Lung (tissue), 12 donors: ENCODE results near the gene AP3D1. TPM values are rescaled to one million over a fixed set of nuclear protein-coding genes. Genes with fewer than 3 reads are reported as not detected.

Source experiments
- ATAC-seq: fragments of 200-7000 bp; cut with Tn5 transposase; one replicate; pipeline ENCODE4 v1.9.1; 2020; ENCODE audit warnings: moderate number of reproducible peaks; ENCODE audit not compliant: insufficient read depth, low FRiP score
- DNase-seq, 3 donors: peaks; one replicate each; pipeline ENCODE4 v3.0.0-alpha.2; 2013 to 2017
- H3K27ac ChIP-seq, 2 donors: one replicate each; pipeline ENCODE4 v1.5.1; 2013; ENCODE audit warnings: mild to moderate bottlenecking in 2 of 2, moderate library complexity in 2 of 2, control low read depth in 1 of 2, inconsistent platforms in 1 of 2, low read depth in 1 of 2, low read length in 1 of 2
- H3K27me3 ChIP-seq, 3 donors: one replicate each; pipeline ENCODE4 v1.5.1; 2013; ENCODE audit warnings: low read length in 2 of 3; ENCODE audit not compliant: control insufficient read depth in 3 of 3, insufficient read depth in 3 of 3
- H3K36me3 ChIP-seq, 4 donors: one replicate each; pipeline ENCODE4 v1.5.1; 2013; ENCODE audit warnings: low read length in 4 of 4, mild to moderate bottlenecking in 1 of 4, moderate library complexity in 1 of 4; ENCODE audit not compliant: control insufficient read depth in 4 of 4, insufficient read depth in 4 of 4
- H3K4me1 ChIP-seq, 5 donors: one replicate each; pipeline ENCODE4 v1.5.1; 2013; ENCODE audit warnings: low read length in 5 of 5, mild to moderate bottlenecking in 2 of 5, moderate library complexity in 1 of 5; ENCODE audit not compliant: control insufficient read depth in 5 of 5, insufficient read depth in 5 of 5
- H3K4me3 ChIP-seq: one replicate; pipeline ENCODE4 v1.5.1; 2013; ENCODE audit warnings: mild to moderate bottlenecking, control low read depth, moderate library complexity
- H3K9ac ChIP-seq, 2 donors: one replicate each; pipeline ENCODE4 v1.5.1; 2013; ENCODE audit warnings: low read length in 2 of 2, control low read depth in 1 of 2; ENCODE audit not compliant: insufficient read depth in 1 of 2
- H3K9me3 ChIP-seq, 4 donors: one replicate each; pipeline ENCODE4 v1.5.1; 2013; ENCODE audit warnings: low read length in 3 of 4, mild to moderate bottlenecking in 1 of 4, moderate library complexity in 1 of 4; ENCODE audit not compliant: control insufficient read depth in 4 of 4, insufficient read depth in 3 of 4
- WGBS, 2 donors: extraction: QIAGEN DNeasy Blood & Tissue Kit; methylation state at CpG; one replicate each; pipeline ENCODE4 v1.1.7; 2013; 5-methylcytosine and 5-hydroxymethylcytosine counted together
- polyA plus RNA-seq, 2 donors: library from polyadenylated mRNA; stranded (reverse); fragments of 200-250 nt; gene quantifications; one replicate each; pipeline ENCODE4 v1.2.1, GENCODE V29; 2013
- total RNA-seq, 2 donors: library from RNA; depleted of rRNA in 1 of 2; stranded (reverse); fragments of >200 nt in 1 of 2; gene quantifications; one replicate each; pipeline ENCODE4 v1.2.1, GENCODE V29; 2014 to 2021
- TF ChIP-seq, protein P1 (sequence below): IDR thresholded peaks from 2 replicates; pipeline ENCODE4 v1.5.1; 2012; ENCODE audit warnings: mild to moderate bottlenecking; ENCODE audit errors: control extremely low read depth, extremely low read depth
- donor health status: control.
- donor health status: control.
- donor health status: Bipolar disorder and iron deficiency.
- donor health status: healthy.
- donor health status: DM: yes; HTN: yes; CAD: no.

The AP3D1 gene
- total and polyA plus RNA-seq, 4 donors, result 55.3 to 144 (median 85.4) TPM

DNA sequence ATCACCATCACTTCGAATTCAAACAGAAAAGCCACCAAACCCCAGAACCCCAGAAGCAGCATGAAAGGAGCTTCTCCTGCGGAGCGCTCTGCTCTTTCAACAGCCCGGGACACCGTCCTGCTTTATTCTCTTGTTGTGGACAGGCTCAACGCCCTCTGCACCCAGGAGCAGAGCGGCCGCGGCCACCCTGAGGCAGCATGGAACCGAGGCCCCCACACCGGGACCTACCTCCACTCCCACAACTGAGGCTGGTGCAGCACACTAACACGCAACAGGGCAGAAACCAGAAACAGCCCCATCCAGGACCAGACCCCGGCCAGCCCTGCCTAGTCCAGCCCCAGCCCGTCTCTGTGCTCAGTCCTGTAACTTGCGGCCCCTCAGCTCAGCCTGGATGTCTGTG, 7.2 kb downstream of the AP3D1 start:
- Histone ChIP-seq H3K4me1 (peaks cover 0 to 7% (median 0%) of the 10 kb centered on the region in 5 donors), H3K9ac (no peak overlapping the region), H3K27me3 (no peaks in the 10 kb centered on the region), H3K9me3 (no peaks in the 10 kb centered on the region), H3K4me3 (no peak overlapping the region), H3K27ac (no peak overlapping the region), H3K36me3 (peaks cover 1 to 23% (median 4%) of the 10 kb centered on the region in 4 donors)
- TF ChIP-seq, protein P1, sequence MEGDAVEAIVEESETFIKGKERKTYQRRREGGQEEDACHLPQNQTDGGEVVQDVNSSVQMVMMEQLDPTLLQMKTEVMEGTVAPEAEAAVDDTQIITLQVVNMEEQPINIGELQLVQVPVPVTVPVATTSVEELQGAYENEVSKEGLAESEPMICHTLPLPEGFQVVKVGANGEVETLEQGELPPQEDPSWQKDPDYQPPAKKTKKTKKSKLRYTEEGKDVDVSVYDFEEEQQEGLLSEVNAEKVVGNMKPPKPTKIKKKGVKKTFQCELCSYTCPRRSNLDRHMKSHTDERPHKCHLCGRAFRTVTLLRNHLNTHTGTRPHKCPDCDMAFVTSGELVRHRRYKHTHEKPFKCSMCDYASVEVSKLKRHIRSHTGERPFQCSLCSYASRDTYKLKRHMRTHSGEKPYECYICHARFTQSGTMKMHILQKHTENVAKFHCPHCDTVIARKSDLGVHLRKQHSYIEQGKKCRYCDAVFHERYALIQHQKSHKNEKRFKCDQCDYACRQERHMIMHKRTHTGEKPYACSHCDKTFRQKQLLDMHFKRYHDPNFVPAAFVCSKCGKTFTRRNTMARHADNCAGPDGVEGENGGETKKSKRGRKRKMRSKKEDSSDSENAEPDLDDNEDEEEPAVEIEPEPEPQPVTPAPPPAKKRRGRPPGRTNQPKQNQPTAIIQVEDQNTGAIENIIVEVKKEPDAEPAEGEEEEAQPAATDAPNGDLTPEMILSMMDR, result no peak
- no peak for ATAC-seq
- 94 to 96% methylated on average over 15 of the region's 15 CpGs for WGBS, 2 donors
- DNase-seq, result no peak

DNA sequence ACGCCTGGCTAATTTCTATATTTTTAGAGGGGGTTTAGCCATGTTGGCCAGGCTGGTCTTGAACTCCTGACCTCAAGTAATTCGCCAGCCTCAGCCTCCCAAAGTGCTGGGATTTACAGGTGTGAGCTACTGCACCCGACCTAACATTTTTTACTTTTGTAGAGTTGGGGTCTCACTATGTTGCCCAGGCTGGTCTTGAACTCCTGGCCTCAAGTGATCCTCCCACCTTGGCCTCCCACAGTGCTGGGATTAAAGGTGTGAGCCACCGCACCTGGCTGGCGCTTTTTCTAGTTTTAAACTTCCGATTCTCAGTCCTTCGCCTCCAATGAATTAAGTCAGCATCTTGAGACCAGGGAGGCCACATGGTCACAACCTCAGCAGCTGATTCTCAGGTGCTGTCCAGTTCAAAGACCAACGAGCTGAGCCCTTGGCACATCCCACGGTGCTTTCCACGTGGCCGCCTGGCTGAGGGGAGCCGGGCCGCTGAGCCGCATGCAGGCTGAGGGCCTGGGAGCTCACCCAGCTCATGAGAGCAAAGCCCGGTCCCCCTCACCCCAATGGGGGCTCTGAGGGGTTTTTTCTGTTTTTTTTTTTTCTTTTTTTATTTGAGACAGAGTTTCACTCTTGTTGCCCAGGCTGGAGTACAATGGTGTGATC, 9.1 kb downstream of the AP3D1 start:
- Histone ChIP-seq H3K4me1 (no peaks in the 10 kb centered on the region), H3K9me3 (no peaks in the 10 kb centered on the region), H3K36me3 (peaks cover 2 to 35% (median 10%) of the 10 kb centered on the region in 4 donors), H3K4me3 (no peak overlapping the region), H3K27me3 (no peaks in the 10 kb centered on the region), H3K9ac (no peak overlapping the region), H3K27ac (no peak overlapping the region)
- DNase-seq, result no peak
- TF ChIP-seq, protein P1, result no peak
- no peak for ATAC-seq
- 94 to 95% methylated on average over 15 of the region's 15 CpGs for WGBS, 2 donors

- Histone ChIP-seq H3K4me3 (no peak overlapping the region), H3K9ac (no peak overlapping the region), H3K4me1 (no peaks in the 10 kb centered on the region), H3K27me3 (no peaks in the 10 kb centered on the region), H3K36me3 (peaks cover 2 to 45% (median 14%) of the 10 kb centered on the region in 4 donors), H3K9me3 (no peaks in the 10 kb centered on the region), H3K27ac (no peak overlapping the region)
- TF ChIP-seq, protein P1, result no peak
- 88 to 90% methylated on average over 14 of the region's 14 CpGs for WGBS, 2 donors
- ATAC-seq (no peak), DNase-seq (no peak)
Observed at GRCh38 chr19:2140138-2140569, 11.2 kb downstream of the AP3D1 start.
